Right hindlimb (tissue), 1 donor: ENCODE measurements around the gene PDE4C.

Experiments
- DNase-seq: peaks from one replicate; pipeline ENCODE4 v3.0.0-alpha.2; 2018

The PDE4C gene

DNA sequence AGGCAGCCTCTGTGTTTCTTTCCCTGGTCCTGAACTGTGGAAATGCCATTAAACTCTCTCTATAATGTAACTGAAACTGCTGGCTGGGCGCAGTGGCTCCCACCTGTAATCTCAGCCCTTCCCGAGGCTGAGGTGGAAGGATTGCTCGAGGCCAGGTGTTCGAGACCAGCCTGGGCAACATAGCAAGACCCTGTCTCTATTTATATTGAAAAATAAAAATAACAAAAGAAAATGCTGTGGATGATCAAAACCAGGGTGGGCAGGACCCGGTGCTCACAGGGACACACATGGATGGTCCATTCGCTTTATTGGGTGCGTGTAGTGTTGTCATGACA, 29.8 kb downstream of the PDE4C start:
- DNase-seq, result no peak

DNA sequence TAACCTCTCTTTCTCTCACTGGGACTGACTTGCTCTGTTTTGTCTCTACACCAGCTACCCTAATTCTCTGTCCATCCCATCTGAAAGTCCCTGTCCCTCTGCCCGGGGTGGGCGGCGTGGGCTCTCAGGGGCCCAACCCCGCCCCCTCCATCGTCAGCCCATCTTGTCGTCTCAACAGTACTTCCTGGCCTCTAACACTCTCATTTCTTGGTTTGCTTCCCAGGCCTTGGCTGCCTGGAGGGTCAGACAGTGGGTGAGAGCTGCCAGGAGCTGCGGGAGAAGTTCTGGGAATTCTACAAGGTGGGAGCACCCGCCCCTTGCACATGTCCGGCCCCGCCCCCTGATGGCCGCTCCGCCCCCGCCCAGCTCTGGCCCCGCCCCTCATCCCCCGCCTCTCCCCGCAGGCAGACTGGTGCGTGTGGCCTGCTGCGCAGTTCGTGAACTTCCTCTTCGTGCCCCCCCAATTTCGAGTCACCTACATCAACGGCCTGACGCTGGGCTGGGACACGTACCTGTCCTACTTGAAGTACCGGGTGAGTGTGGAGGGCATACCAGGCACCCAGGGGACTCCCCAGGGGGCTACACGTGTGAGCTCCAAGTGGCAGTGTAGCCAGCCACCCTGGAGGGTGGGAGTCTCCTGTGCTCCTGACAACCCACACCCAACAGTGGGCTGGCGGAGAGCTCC, 31.5 kb downstream of the PDE4C start:
- DNase-seq, result peak; percentile 54

DNA sequence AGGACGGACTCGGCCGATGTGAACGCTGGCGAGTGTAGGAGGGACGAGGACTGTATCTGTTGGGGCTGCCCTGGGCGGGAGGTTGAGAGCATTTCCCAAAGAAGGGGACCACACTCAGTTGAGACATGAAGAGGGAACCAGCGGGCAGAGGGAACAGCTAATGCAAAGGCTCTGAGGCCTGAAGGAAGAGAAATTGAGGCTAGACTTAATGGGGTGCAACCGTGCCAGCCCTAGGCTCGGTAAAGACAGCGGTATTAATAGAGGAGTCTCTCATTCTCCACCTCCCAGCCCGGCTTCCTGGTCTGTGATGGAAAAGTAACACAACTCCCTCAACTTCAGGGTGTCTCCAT, 32.1 kb downstream of the PDE4C start:
- no peak for DNase-seq

DNA sequence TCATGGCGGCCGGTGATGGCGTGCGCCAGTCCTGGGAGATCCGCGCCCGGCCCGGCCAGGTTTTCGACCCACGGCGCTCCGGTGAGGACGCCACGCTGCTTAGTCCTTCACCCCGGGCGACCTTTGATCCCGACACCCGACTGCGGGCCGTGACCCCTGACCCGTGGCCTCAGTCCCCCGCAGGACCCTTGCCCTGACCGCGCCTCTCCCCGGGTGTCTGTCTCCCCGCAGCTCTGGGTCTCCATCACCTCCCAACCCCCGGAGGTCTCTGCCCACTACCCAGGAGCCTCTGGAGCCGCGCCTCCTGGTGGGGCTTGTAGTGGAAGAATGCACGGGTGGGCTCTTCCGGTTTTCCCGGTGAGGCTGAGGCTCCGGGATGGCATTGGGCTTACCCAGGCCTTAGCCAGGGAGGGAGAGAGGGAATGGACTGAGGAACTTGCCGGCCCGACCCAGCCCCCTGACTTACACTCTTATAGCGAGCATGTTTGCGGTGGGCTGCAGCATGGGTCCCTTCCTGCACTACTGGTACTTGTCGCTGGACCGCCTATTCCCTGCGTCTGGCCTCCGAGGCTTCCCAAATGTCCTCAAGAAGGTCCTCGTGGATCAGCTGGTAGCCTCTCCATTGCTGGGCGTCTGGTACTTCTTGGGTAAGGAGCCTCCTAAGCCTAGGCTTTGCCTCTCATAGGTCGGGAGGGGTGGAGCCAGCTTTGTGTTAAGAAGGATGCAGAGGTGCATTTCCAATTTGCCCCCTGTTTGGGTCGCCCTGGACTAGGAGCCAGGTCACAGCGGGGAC, 32.7 kb downstream of the PDE4C start:
- peak; percentile 38 for DNase-seq

DNA sequence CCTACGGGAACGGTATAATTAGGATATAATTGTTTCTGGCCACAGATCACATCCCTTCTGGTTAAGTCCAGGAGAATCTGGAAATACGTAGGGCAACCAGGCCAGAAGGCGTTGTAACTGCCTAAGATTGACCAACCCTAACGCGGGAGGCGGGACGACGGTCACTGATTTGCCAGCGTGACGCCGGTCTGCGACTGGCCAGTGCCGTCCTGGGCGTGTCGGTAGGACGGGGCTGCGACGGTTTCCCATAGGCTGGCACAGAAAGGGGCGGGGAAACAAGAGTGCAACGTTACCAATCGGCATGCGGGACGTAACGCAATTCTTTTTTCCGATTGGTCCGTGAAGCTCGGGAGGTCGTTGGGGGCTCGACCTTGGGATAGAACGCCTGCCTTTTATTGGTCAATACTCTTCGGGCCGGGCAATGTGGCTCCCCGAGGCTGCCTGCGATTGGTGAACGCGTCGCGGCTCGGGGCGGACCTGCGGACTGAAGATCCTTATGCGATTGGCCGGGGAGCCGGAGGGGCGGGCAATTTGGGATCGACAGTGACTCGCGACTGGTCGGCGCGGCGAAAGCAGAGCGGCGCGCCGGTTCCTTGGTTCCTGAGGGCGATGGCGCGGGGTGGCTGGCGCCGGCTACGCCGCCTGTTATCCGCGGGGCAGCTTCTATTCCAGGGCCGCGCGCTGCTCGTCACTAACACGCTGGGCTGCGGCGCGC, 33.4 kb downstream of the PDE4C start, which contains the start of gene MPV17L2:
Gene MPV17L2 (plus strand): TSS at position 546 of the 715 bp plus-strand sequence. CDS start 64 bp downstream, at position 610.
- peak; percentile 100 for DNase-seq

DNA sequence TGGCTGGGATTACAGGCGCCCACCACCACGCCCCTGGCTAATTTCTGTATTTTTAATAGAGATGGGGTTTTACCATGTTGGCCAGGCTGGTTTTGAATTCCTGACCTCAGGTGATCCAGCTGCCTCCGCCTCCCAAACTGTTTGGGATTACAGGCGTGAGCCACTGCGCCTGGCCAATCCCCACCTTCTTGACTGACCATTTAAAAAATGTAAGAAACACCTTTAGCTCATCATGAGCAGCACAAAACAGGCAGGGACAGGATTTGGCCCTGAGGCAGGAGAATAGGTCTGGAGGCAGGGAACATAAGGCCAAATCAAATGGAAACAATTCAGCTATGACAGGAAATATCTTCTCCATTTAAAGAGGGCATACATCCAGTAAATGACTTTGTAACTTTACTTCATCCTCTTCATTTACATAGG, 34.6 kb downstream of the PDE4C start:
- DNase-seq, result no peak

DNA sequence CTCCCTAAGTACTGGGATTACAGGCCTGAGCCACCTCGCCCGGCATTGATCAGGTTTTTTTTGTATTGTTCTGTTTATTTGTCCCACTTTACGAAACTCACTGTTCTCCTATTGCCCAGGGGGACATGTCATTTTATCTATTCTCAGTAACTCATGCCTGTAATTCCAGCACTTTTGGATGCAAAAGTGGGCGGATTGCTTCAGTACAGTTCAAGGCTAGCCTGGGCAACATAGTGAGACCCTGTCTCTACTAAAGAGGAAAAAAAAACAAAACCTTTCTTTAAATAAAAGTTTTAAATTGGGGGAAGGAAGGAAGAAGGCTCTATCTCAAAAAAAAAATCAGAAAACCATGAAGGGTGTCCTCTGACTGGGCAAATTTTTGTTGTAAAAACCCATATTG, 36.0 kb downstream of the PDE4C start:
- no peak for DNase-seq

DNA sequence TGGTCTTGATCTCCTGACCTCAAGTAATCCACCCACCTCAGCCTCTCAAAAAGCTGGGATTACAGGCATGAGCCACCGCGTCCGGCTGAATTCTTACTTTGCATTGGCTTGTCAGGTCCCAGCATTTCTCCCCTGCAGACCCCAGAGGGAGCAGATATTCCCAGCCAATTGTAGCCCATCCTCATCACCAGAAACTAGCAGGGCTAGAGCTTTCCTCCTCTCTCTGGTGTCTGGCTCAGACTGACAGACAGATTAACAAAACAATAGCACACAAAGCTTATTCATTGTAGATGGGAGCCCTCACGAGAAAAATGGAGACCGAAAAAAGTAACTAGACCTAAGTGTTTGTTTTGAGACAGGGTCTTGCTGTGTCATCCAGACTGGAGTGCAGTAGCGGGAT, 40.7 kb downstream of the PDE4C start:
- no peak for DNase-seq

DNA sequence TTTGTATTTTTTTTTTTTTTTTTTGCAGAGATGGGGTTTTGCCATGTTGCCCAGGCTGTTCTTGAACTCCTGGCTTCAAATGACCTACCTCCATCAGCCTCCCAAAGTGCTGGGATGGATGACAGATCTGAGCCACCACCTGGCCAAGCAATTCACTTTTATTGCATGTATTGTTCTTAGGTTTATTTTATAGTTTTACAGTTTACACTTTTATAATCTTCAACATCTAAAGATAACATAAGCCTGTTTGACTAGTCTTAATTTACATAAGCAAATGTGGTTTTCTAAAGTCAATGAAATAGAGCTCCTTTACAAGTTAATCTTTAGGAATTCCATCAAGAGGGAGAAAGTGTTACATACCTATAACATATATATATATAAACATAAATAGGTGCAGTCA, 42.7 kb downstream of the PDE4C start:
- no peak for DNase-seq

DNA sequence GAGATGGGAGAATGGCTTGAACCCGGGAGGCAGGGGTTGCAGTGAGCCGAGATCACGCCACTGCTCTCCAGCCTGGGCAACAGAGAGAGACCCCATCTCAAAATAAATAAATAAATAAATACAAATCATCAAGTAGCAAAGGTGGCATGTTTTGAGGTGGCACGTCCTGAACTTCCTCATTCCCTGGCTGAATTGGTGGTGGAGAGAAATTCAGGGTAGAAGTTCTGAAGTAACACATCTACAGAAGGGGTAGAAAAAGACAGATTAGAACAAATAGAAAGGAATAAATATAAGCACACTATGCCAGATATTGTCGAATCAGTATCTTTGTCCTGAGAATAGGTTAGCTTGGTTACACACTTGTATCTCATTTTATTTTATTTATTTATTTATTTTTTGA, 46.3 kb downstream of the PDE4C start:
- no peak for DNase-seq

DNA sequence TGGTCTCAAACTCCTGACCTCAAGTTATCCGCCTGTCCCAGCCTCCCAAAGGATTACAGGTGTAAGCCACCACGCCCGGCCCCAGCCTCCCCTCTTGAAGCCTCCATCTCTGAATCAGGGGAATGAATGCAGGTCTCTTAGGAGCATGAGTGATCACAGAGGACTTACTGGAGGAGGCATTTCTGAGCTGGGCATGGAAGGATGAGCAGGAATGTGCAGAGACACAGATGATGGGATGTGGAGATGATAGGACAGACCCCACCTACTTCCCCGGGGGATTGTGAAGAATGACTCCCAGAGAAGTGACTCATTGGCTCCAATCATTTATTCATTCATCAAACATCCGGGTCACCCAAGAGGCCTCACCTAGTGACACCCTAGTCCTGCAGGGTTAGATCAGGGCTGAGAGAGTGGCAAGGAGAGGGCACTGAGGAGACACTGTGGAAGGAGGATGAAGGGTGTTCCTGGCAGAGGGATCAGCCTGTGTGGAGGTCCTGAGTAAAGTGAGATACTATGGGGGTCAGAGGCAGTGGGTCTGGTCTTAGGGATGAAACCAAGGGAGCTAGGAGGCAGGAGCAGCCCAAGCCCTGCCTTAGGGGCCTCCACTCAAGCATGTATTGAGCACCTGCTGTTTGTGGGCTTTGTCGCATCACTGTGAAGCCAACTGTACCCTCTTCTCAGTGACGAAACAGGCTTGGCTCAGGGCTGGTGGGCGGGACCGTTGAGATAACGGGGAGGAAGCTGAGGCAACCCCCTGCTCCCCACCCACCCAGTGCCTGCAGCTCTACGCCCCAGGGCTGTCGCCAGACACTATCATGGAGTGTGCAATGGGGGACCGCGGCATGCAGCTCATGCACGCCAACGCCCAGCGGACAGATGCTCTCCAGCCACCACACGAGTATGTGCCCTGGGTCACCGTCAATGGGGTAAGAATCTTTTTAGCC, 49.6 kb downstream of the PDE4C start:
- DNase-seq, result no peak

DNA sequence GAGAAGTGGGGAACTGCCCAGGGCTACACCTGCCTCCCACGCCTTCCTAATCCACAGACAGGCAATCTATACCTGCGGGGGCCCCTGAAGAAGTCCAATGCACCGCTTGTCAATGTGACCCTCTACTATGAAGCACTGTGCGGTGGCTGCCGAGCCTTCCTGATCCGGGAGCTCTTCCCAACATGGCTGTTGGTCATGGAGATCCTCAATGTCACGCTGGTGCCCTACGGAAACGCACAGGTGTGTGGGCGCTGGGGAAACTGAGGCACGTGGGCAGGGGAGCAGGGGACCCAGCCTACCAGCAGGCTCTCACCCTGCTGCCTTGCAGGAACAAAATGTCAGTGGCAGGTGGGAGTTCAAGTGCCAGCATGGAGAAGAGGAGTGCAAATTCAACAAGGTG, 51.3 kb downstream of the PDE4C start:
- DNase-seq, result no peak
